GM10248 (cell line): Measurements from ENCODE around the gene SERTAD3.
"Not testable (repeated sequence)": the region's sequence is repeated elsewhere in the genome, so short reads cannot be mapped to it uniquely, and the experiment has no call there.

Source experiments
- CTCF ChIA-PET: fragments of 300-600 bp; sonication (Branson Sonifier 250); formaldehyde crosslinking; extraction: SDS; loops from one replicate; lab custom pipeline; 2021; ENCODE audit warnings: antibody characterized with exemption; lab: Yijun Ruan, JAX
- POLR2A ChIA-PET: fragments of 350-650 bp; sonication (Branson Sonifier 250); formaldehyde crosslinking; extraction: SDS; loops from one replicate; lab custom pipeline; 2020; ENCODE audit warnings: antibody characterized with exemption; lab: Yijun Ruan, JAX
- DNase-seq: peaks from one replicate; pipeline ENCODE4 v3.0.0; 2012; ENCODE audit errors: extremely low spot score
- CTCF ChIP-seq: IDR thresholded peaks from 2 replicates; pipeline ENCODE4 v1.5.1; 2012; ENCODE audit warnings: mild to moderate bottlenecking, low read depth; ENCODE audit errors: extremely low read depth, missing control alignments, control extremely low read depth

The SERTAD3 gene

GRCh38 chr19:40412866-40413265, 31.3 kb downstream of the SERTAD3 start:
- TF ChIP-seq CTCF, result no peak
- no peak for DNase-seq
- ChIA-PET POLR2A (interaction anchor here (0.8 kb wide), 1 partner anchor 8 kb away, joined by 3 read pairs; no protein-coding TSS in a partner anchor), CTCF (interaction anchor here (1.4 to 2.9 kb wide), 5 partner anchors 8 to 51 kb away, joined by 3 to 35 read pairs (median 8); partner anchors contain the start of gene SERTAD1)

GRCh38 chr19:40411958-40412499, 32.1 kb downstream of the SERTAD3 start:
- CTCF ChIA-PET, result interaction anchor here (0.6 to 2.9 kb wide), 7 partner anchors 9 to 107 kb away, joined by 3 to 35 read pairs (median 6); partner anchors contain the start of gene SERTAD1
- no peak for TF ChIP-seq CTCF
- DNase-seq, result no peak
- POLR2A ChIA-PET, result interaction anchor here (1.2 kb wide), 1 partner anchor 9 kb away, joined by 4 read pairs; no protein-coding TSS in a partner anchor

- TF ChIP-seq CTCF, result no peak
- no peak for DNase-seq
- ChIA-PET CTCF (interaction anchor here (0.6 to 2.9 kb wide), 6 partner anchors 9 to 106 kb away, joined by 3 to 35 read pairs (median 5); partner anchors contain the start of gene SERTAD1), POLR2A (interaction anchor here (0.7 to 1.2 kb wide), 2 partner anchors 9 to 55 kb away, joined by 3 to 4 read pairs; no protein-coding TSS in a partner anchor)
Measured at GRCh38 chr19:40411125-40411842, 32.9 kb downstream of the SERTAD3 start.

GRCh38 chr19:40410030-40410389, 34.1 kb downstream of the SERTAD3 start:
- no peak for TF ChIP-seq CTCF
- DNase-seq, result no peak
- POLR2A ChIA-PET, result interaction anchor here (1.5 kb wide), 1 partner anchor 9 kb away, joined by 3 read pairs; no protein-coding TSS in a partner anchor
- CTCF ChIA-PET, result interaction anchor here (1.2 to 4.0 kb wide), 4 partner anchors 10 to 63 kb away, joined by 3 to 35 read pairs (median 16); no protein-coding TSS in a partner anchor

GRCh38 chr19:40408598-40408925, 35.6 kb downstream of the SERTAD3 start:
- ChIA-PET POLR2A (interaction anchor here (0.6 kb wide), 1 partner anchor 13 kb away, joined by 3 read pairs; no protein-coding TSS in a partner anchor), CTCF (interaction anchor here (2.6 to 4.0 kb wide), 2 partner anchors 12 to 56 kb away, joined by 8 to 30 read pairs; no protein-coding TSS in a partner anchor)
- DNase-seq, result not testable (repeated sequence)

- ChIA-PET POLR2A (no interaction called here), CTCF (interaction anchor here (1.1 to 4.0 kb wide), 3 partner anchors 9 to 57 kb away, joined by 3 to 30 read pairs (median 8); no protein-coding TSS in a partner anchor)
- no peak for DNase-seq
- no peak for TF ChIP-seq CTCF
Measured at GRCh38 chr19:40407714-40408597, 36.2 kb downstream of the SERTAD3 start.
